ENCODE results near the gene DNM3. TPM values are rescaled to one million over a fixed set of nuclear protein-coding genes. Genes with fewer than 3 reads are reported as not detected.

DNM3 gene
- total and polyA plus RNA-seq, 10 of the 15 experiments (the other 5 are each of a cell fraction or from before 2014, with no cell fraction given): 0.03 to 1.5 (median 0.08) TPM; not detected in 3

DNA sequence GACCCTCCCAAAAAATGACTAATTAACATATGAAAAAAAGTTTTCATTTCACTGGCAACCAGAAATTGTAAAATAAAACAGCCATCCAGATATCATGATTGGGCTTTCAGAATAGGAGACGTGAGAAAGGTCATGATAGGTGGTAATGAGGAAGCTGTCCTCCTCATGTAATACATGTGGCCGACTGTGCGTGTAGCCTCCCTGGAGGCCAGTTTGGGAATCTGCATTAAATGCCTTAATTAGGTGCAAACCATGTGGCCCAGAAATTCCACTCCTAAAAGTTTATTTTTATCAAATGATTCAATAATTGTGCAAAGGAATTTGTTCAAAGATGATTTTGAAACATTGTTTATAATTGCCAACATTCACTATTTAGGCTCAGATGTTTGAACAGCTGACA, 451.5 kb downstream of the DNM3 start (continued):
- TF ChIP-seq, protein P1, sequence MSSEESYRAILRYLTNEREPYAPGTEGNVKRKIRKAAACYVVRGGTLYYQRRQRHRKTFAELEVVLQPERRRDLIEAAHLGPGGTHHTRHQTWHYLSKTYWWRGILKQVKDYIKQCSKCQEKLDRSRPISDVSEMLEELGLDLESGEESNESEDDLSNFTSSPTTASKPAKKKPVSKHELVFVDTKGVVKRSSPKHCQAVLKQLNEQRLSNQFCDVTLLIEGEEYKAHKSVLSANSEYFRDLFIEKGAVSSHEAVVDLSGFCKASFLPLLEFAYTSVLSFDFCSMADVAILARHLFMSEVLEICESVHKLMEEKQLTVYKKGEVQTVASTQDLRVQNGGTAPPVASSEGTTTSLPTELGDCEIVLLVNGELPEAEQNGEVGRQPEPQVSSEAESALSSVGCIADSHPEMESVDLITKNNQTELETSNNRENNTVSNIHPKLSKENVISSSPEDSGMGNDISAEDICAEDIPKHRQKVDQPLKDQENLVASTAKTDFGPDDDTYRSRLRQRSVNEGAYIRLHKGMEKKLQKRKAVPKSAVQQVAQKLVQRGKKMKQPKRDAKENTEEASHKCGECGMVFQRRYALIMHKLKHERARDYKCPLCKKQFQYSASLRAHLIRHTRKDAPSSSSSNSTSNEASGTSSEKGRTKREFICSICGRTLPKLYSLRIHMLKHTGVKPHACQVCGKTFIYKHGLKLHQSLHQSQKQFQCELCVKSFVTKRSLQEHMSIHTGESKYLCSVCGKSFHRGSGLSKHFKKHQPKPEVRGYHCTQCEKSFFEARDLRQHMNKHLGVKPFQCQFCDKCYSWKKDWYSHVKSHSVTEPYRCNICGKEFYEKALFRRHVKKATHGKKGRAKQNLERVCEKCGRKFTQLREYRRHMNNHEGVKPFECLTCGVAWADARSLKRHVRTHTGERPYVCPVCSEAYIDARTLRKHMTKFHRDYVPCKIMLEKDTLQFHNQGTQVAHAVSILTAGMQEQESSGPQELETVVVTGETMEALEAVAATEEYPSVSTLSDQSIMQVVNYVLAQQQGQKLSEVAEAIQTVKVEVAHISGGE (CRISPR knock-in tag; IDR thresholded peaks at IDR 0.05): no peak
- no peak for TF ChIP-seq CREB1 (IDR thresholded peaks at IDR 0.05; ENCODE audit: low read depth)
- no peak for TF ChIP-seq SRF (IDR thresholded peaks at IDR 0.05; ENCODE audit: low read depth in 2 of 2, low read length in 2 of 2)
- TF ChIP-seq BACH1 (IDR thresholded peaks at IDR 0.05; ENCODE audit: borderline replicate concordance): no peak
- TF ChIP-seq YY1 (IDR thresholded peaks at IDR 0.05; ENCODE audit: low read depth, low read length): no peak
- no peak for TF ChIP-seq NR2F1 (conservative IDR thresholded peaks at IDR 0.05)
- TF ChIP-seq E2F4 (IDR thresholded peaks at IDR 0.05; ENCODE audit: low read depth, low read length): no peak

DNA sequence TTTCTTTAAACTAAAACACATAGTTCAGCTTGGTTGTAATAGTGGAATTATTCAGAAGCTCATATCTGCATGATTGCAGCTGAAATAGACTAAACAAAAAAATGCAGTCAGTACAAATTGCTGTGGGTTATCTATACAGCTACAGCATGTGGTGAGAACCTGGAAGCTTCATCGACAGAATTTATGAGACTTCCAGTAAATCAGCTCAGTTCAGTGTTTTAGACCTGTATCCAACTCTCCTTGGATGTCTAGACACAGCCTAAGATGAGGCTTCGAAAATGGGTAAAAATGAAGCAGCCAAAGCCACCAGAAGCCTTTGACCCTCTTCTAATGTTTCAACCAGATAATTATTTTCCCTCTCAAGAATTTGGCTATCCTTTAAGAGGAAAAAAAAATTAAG, 452.1 kb downstream of the DNM3 start:
- no TSS peak for BruUV-seq (replicated peaks)
- RAD21 ChIA-PET (ENCODE audit: unreplicated experiment): no interaction called here
- no peak overlapping the region for H3K4me2 ChIP-seq (ENCODE audit: control insufficient read depth, insufficient read depth)
- H3K4me3 ChIP-seq: no peak overlapping the region
- in situ Hi-C loops (cut with MboI): no loop called here
- no peak overlapping the region for H2AFZ ChIP-seq (ENCODE audit: control insufficient read depth, low read depth, low read length)
- no peaks in the 10 kb centered on the region for H3K4me1 ChIP-seq (ENCODE audit: control insufficient read depth, insufficient read depth, low read length)
- SMC1A ChIA-PET (ENCODE audit: uncharacterized antibody, unreplicated experiment): interaction anchor here (1.3 kb wide), 2 partner anchors 67 to 102 kb away, joined by 3 to 5 read pairs; no protein-coding TSS in a partner anchor
- FAIRE-seq: no peak
- H3K9me3 ChIP-seq (replicated peaks; ENCODE audit: control insufficient read depth, insufficient read depth, low read length): no peaks in the 10 kb centered on the region; the same call in 2 of the 3 replicates
- no peak overlapping the region for H3K9ac ChIP-seq (ENCODE audit: control insufficient read depth, insufficient read depth, low read length)
- H3K36me3 ChIP-seq (ENCODE audit: control insufficient read depth in 2 of 2, insufficient read depth in 2 of 2, low read length in 1 of 2): no peaks in the 10 kb centered on the region
- CTCF ChIA-PET: interaction anchor here (0.9 to 1.0 kb wide), 2 partner anchors 10 to 15 kb away, joined by 3 read pairs; no protein-coding TSS in a partner anchor
- POLR2A ChIA-PET: no interaction called here
- no peak for ATAC-seq
- WGBS (ENCODE audit: insufficient coverage, insufficient replicate concordance, low lambda C conversion rate, missing lambda C conversion rate): 45% methylated on average over 2 of the region's 2 CpGs
- no peak overlapping the region for H3K27ac ChIP-seq (ENCODE audit: control insufficient read depth, insufficient read depth)
- intact Hi-C loops (cut with micrococcal nuclease; ENCODE audit: unreplicated experiment): no loop called here
- no peaks in the 10 kb centered on the region for H3K27me3 ChIP-seq (replicated peaks in 1 of 2; ENCODE audit: control insufficient read depth in 2 of 2, insufficient read depth in 2 of 2, low read length in 1 of 2)
- no peaks in the 10 kb centered on the region for H4K20me1 ChIP-seq (ENCODE audit: control insufficient read depth, insufficient read depth)
- no peak for DNase-seq (ENCODE audit: low read depth, low spot score)
- no peaks in the 10 kb centered on the region for H3K79me2 ChIP-seq (ENCODE audit: control insufficient read depth, insufficient read depth, low read length)
- TF ChIP-seq NR2F1 (conservative IDR thresholded peaks at IDR 0.05) (no peak), POLR2AphosphoS5 (IDR thresholded peaks at IDR 0.05; ENCODE audit: low read length) (no peak), GATAD2B (conservative IDR thresholded peaks at IDR 0.05; ENCODE audit: low read depth) (no peak), SP1 (IDR thresholded peaks at IDR 0.05; ENCODE audit: low read depth, low read length) (no peak), TCF7 (IDR thresholded peaks at IDR 0.05; ENCODE audit: borderline replicate concordance) (no peak), ZBTB33 (IDR thresholded peaks at IDR 0.05) (no peak), EP300 (IDR thresholded peaks at IDR 0.05; ENCODE audit: borderline replicate concordance in 1 of 2, control insufficient read depth in 1 of 2, low read depth in 2 of 2, low read length in 2 of 2) (no peak)
- TF ChIP-seq, protein P2, sequence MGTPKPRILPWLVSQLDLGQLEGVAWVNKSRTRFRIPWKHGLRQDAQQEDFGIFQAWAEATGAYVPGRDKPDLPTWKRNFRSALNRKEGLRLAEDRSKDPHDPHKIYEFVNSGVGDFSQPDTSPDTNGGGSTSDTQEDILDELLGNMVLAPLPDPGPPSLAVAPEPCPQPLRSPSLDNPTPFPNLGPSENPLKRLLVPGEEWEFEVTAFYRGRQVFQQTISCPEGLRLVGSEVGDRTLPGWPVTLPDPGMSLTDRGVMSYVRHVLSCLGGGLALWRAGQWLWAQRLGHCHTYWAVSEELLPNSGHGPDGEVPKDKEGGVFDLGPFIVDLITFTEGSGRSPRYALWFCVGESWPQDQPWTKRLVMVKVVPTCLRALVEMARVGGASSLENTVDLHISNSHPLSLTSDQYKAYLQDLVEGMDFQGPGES (IDR thresholded peaks at IDR 0.05): no peak
- TF ChIP-seq, protein P3, sequence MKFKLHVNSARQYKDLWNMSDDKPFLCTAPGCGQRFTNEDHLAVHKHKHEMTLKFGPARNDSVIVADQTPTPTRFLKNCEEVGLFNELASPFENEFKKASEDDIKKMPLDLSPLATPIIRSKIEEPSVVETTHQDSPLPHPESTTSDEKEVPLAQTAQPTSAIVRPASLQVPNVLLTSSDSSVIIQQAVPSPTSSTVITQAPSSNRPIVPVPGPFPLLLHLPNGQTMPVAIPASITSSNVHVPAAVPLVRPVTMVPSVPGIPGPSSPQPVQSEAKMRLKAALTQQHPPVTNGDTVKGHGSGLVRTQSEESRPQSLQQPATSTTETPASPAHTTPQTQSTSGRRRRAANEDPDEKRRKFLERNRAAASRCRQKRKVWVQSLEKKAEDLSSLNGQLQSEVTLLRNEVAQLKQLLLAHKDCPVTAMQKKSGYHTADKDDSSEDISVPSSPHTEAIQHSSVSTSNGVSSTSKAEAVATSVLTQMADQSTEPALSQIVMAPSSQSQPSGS (IDR thresholded peaks at IDR 0.05; ENCODE audit: low read length): no peak

Measured in GM12878 (cell line).